ENCODE results near the gene TSPAN12. TPM values are rescaled to one million over a fixed set of nuclear protein-coding genes. Genes with fewer than 3 reads are reported as not detected.

TSPAN12 gene
- total and polyA plus RNA-seq, 8 donors, result 25.7 to 52.3 (median 44.0) TPM

DNA sequence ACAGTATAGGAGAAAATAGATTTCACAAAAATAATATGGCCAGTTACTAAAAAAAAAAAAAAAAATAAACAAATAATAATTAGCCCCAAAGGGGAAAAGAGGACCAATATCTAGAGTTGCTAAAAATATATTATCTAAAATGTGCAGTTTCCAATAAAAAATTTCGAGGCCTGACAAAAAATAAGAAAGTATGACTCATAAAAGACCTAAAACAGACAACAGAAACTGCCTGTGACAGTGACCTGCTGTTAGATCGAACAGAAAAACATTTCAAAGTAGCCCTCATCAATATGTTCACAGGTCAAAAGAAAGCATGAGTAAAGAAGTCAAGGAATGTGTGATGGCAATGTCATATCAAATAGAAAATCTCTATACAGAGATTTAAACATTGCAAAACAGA, 11.8 kb upstream of the TSPAN12 start:
- no peak for DNase-seq
- H3K9me3 ChIP-seq, result no peaks in the 10 kb centered on the region
- no peak overlapping the region for H3K4me3 ChIP-seq
- no peaks in the 10 kb centered on the region for H3K4me1 ChIP-seq
- no peaks in the 10 kb centered on the region for H3K36me3 ChIP-seq
- no peak overlapping the region for H3K27ac ChIP-seq
- H3K27me3 ChIP-seq, result no peaks in the 10 kb centered on the region
- intact Hi-C loops (cut with DNase I), result no loop called here
- no peak for TF ChIP-seq CTCF (IDR thresholded peaks at IDR 0.05)
- no peak for ATAC-seq

DNA sequence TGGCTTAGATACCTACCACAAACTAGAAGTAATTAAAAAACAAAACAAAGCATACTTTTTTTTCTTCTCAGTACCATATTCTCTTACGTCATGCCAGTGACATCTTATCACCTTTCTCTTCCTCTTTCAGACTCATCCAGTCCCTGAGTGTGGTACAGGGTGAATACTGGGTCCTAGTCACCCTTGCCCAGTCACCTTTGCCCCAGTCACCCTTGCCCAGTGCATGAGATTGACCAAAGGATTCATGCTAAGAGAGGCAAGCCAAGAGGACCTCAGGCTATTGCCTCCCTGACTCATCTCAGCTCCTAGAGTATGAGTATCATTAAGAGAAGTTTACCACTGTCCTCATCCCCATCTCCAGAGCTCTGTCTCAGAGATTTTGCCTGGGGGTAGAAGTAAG, 10.0 kb upstream of the TSPAN12 start:
- no peaks in the 10 kb centered on the region for H3K36me3 ChIP-seq
- H3K9me3 ChIP-seq, result no peaks in the 10 kb centered on the region
- H3K27me3 ChIP-seq, result no peaks in the 10 kb centered on the region
- no peak overlapping the region for H3K4me3 ChIP-seq
- H3K27ac ChIP-seq, result no peak overlapping the region
- H3K4me1 ChIP-seq, result no peaks in the 10 kb centered on the region
- intact Hi-C loops (cut with DNase I), result no loop called here
- no peak for TF ChIP-seq CTCF (IDR thresholded peaks at IDR 0.05)
- DNase-seq (no peak), ATAC-seq (no peak)

GRCh38 chr7:120865191-120865981, 7.4 kb upstream of the TSPAN12 start:
- H3K9me3 ChIP-seq, result no peaks in the 10 kb centered on the region
- no peaks in the 10 kb centered on the region for H3K4me1 ChIP-seq
- H3K27ac ChIP-seq, result no peak overlapping the region
- H3K27me3 ChIP-seq, result peaks cover 0 to 4% of the 10 kb centered on the region in 2 donors
- intact Hi-C loops (cut with DNase I), result no loop called here
- H3K36me3 ChIP-seq, result no peaks in the 10 kb centered on the region
- no peak overlapping the region for H3K4me3 ChIP-seq
- no peak for ATAC-seq
- DNase-seq, result no peak
- no peak for TF ChIP-seq CTCF (IDR thresholded peaks at IDR 0.05)

DNA sequence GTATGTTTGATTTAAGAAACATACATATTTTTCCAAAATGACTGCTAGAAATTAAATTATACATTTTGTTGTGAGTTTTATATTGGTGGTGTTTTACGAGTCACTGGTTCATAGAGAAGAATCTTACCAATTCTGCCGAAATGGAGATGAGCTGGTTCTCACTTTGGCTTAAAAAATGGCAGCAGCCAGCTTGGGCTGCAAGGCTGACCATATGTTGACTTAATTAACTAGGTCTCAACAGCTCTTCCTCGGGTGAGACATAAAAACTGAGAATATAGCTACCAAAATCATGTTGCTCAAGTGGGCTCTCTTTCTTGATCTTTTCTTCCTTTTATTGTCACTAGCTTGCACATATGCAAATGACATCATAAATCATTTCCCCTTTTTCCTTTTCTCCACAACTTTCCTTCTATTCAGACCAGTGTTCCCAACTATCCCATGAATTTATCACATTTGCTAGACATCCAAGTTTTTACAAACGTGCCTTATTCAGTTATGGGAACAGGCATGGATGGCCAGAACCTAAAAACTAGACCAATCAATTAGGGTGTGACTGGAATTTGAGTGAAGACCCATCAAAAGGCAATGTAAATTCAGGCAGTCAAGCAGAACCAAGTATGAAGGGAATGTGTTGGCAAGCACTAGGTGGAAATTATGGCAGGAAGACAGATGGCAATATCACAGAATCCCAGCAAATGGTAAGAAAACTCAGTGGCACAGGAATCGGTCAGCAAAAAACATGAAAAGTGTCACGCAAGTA, 6.4 kb upstream of the TSPAN12 start:
- ATAC-seq (no peak), DNase-seq (no peak)
- TF ChIP-seq CTCF (IDR thresholded peaks at IDR 0.05), result no peak
- Histone ChIP-seq H3K36me3 (no peaks in the 10 kb centered on the region), H3K4me3 (no peak overlapping the region), H3K27ac (no peak overlapping the region), H3K27me3 (peaks cover 0 to 14% of the 10 kb centered on the region in 2 donors), H3K9me3 (no peaks in the 10 kb centered on the region), H3K4me1 (no peaks in the 10 kb centered on the region)
- intact Hi-C loops (cut with DNase I), result no loop called here

- no peaks in the 10 kb centered on the region for H3K4me1 ChIP-seq
- H3K36me3 ChIP-seq, result no peaks in the 10 kb centered on the region
- no peak for DNase-seq
- no peak overlapping the region for H3K4me3 ChIP-seq
- H3K27ac ChIP-seq, result no peak overlapping the region
- intact Hi-C loops (cut with DNase I), result no loop called here
- H3K9me3 ChIP-seq, result no peaks in the 10 kb centered on the region
- peaks cover 0 to 27% of the 10 kb centered on the region in 2 donors for H3K27me3 ChIP-seq
- TF ChIP-seq CTCF (IDR thresholded peaks at IDR 0.05), result no peak
- no peak for ATAC-seq
Observed at GRCh38 chr7:120862987-120863590, 5.1 kb upstream of the TSPAN12 start.
